Bronchial epithelial cell (primary cell): ENCODE data around the gene SETD5. TPM values are rescaled to one million over a fixed set of nuclear protein-coding genes. Genes with fewer than 3 reads are reported as not detected.

Source experiments
- DNase-seq: peaks from one replicate; pipeline ENCODE4 v3.0.0-alpha.2; 2010; ENCODE audit warnings: low read depth
- FAIRE-seq: peaks from 2 replicates; lab custom pipeline; 2011; peaks lifted over from hg19 to GRCh38; lab: Jason Lieb, UNC
- H3K27me3 ChIP-seq: 2 replicates; pipeline ENCODE4 v1.5.1; 2011; ENCODE audit warnings: low read length; ENCODE audit not compliant: control insufficient read depth, insufficient read depth
- H3K36me3 ChIP-seq: 2 replicates; pipeline ENCODE4 v1.5.1; 2011; ENCODE audit warnings: low read length; ENCODE audit not compliant: control insufficient read depth, insufficient read depth
- H3K4me3 ChIP-seq: 2 replicates; pipeline ENCODE4 v1.5.1; 2011; ENCODE audit warnings: mild to moderate bottlenecking, low read depth, low read length, control low read depth
- CTCF ChIP-seq: IDR thresholded peaks from 2 replicates; pipeline ENCODE4 v1.5.1; 2011; ENCODE audit warnings: mild to moderate bottlenecking, moderate library complexity, low read length, control low read depth, inconsistent platforms; ENCODE audit not compliant: insufficient read depth, severe bottlenecking
- total RNA-seq: library from RNA; depleted of rRNA; stranded (reverse); fragments of >200 nt; gene quantifications from 2 replicates; pipeline ENCODE4 v1.2.1, GENCODE V29; 2014

Gene SETD5
- total RNA-seq, 1 donor from 2014 or later = 53.7 TPM

- H3K4me3 ChIP-seq = no peak overlapping the region
- DNase-seq (peak; percentile 71), FAIRE-seq (no peak)
- no peaks in the 10 kb centered on the region for H3K27me3 ChIP-seq
- H3K36me3 ChIP-seq = no peaks in the 10 kb centered on the region
- peak; percentile 83 for TF ChIP-seq CTCF
These were observed 44.3 kb upstream of the SETD5 start for GRCh38 chr3:9352917-9353752.

GRCh38 chr3:9361691-9362388 lies 35.6 kb upstream of the SETD5 start:
- H3K36me3 ChIP-seq = peaks cover 5% of the 10 kb centered on the region
- TF ChIP-seq CTCF = no peak
- DNase-seq = no peak
- FAIRE-seq = no peak
- no peaks in the 10 kb centered on the region for H3K27me3 ChIP-seq
- H3K4me3 ChIP-seq = no peak overlapping the region

GRCh38 chr3:9362731-9363530 lies 34.5 kb upstream of the SETD5 start, which contains the start of gene THUMPD3:
Gene THUMPD3, plus strand, starts transcription at chr3:9363054. Its CDS starts 2,015 bp downstream, at chr3:9365069.
- FAIRE-seq (no peak), DNase-seq (peak; percentile 78)
- TF ChIP-seq CTCF = no peak
- Histone ChIP-seq H3K4me3 (peak within 1 kb of the TSS; percentile 69), H3K36me3 (peaks cover 6% of the 10 kb centered on the region), H3K27me3 (no peaks in the 10 kb centered on the region)

GRCh38 chr3:9369508-9369907 lies 27.9 kb upstream of the SETD5 start:
- H3K4me3 ChIP-seq = no peak overlapping the region
- peaks cover 16% of the 10 kb centered on the region for H3K36me3 ChIP-seq
- no peak for TF ChIP-seq CTCF
- FAIRE-seq (no peak), DNase-seq (no peak)
- no peaks in the 10 kb centered on the region for H3K27me3 ChIP-seq

- H3K27me3 ChIP-seq = no peaks in the 10 kb centered on the region
- H3K4me3 ChIP-seq = no peak overlapping the region
- DNase-seq (no peak), FAIRE-seq (no peak)
- no peak for TF ChIP-seq CTCF
- H3K36me3 ChIP-seq = peaks cover 15% of the 10 kb centered on the region
These were observed 23.9 kb upstream of the SETD5 start for GRCh38 chr3:9373465-9373864.
